Esophagus muscularis mucosa (tissue), 4 donors: ENCODE results near the gene UFD1.

ENCODE experiments used
- EP300 ChIP-seq: sonication (generic); formaldehyde crosslinking; IDR thresholded peaks from one replicate; pipeline ENCODE4 v1.6.1; 2017; ENCODE audit warnings: antibody characterized with exemption
- POLR2A ChIP-seq: fragments of 450-650 bp; IDR thresholded peaks from one replicate; pipeline ENCODE4 v1.6.1; 2017; ENCODE audit warnings: antibody characterized with exemption, moderate library complexity, mild to moderate bottlenecking, low read depth
- POLR2AphosphoS5 ChIP-seq, 2 donors: sonication (generic); formaldehyde crosslinking; IDR thresholded peaks; one replicate each; pipeline ENCODE4 v1.6.1; 2017; ENCODE audit warnings: antibody characterized with exemption in 2 of 2
- TF ChIP-seq, protein P1 (sequence below), 3 experiments: fragments of 200-600 bp in 2 of 3; fragments of 450-650 bp in 1 of 3; sonication (generic) in 2 of 3; IDR thresholded peaks; one replicate each; pipeline ENCODE4 v1.5.1; 2017 to 2019; ENCODE audit warnings: antibody characterized with exemption in 3 of 3, mild to moderate bottlenecking in 2 of 3, moderate library complexity in 1 of 3

- TF ChIP-seq POLR2A, result no peak
- TF ChIP-seq, protein P1, sequence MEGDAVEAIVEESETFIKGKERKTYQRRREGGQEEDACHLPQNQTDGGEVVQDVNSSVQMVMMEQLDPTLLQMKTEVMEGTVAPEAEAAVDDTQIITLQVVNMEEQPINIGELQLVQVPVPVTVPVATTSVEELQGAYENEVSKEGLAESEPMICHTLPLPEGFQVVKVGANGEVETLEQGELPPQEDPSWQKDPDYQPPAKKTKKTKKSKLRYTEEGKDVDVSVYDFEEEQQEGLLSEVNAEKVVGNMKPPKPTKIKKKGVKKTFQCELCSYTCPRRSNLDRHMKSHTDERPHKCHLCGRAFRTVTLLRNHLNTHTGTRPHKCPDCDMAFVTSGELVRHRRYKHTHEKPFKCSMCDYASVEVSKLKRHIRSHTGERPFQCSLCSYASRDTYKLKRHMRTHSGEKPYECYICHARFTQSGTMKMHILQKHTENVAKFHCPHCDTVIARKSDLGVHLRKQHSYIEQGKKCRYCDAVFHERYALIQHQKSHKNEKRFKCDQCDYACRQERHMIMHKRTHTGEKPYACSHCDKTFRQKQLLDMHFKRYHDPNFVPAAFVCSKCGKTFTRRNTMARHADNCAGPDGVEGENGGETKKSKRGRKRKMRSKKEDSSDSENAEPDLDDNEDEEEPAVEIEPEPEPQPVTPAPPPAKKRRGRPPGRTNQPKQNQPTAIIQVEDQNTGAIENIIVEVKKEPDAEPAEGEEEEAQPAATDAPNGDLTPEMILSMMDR (IDR thresholded peaks at IDR 0.05), result peak in 1 of 3 experiments; percentile 6
- no peak for TF ChIP-seq EP300
- no peak for TF ChIP-seq POLR2AphosphoS5 (IDR thresholded peaks at IDR 0.05)
Measured at GRCh38 chr22:19477321-19478044, 1.5 kb downstream of the UFD1 start.
